ENCODE results near the gene PLEKHG4B.
"Not testable (repeated sequence)": the region's sequence is repeated elsewhere in the genome, so short reads cannot be mapped to it uniquely, and the experiment has no call there.

The PLEKHG4B gene

DNA sequence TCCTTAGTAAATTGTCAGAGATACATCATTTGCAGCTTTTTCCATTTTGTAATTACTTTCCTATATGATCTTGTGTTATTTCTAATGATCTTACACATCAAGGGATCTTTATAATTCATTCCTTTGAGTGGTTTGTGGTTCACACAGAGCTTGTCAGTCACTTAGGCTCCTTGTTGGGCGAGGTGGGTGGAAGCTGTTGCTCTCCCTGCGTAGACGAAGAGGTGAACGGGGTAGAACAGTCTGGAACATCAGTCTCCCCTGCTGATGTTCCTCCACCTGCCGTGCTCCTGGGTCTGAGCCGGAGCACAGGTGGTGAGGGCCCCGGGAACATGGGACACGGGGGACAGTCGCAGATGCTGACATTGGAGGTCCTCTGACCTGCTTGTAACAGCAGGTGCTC, 143.6 kb downstream of the PLEKHG4B start:
- not testable (repeated sequence) for DNase-seq

GRCh38 chr5:237931-238330, 146.0 kb downstream of the PLEKHG4B start:
- not testable (repeated sequence) for DNase-seq
